Activated effector memory CD4-positive, alpha-beta T cell treated with Interleukin-2 at 50 U/mL for 16 hours (primary cell): ENCODE data around the gene BRAT1.

ENCODE experiments used
- DNase-seq: peaks from one replicate; pipeline ENCODE4 v3.0.0-alpha.2; 2020

BRAT1 gene

GRCh38 chr7:2522780-2523433 lies 32.4 kb downstream of the BRAT1 start:
- no peak for DNase-seq

DNA sequence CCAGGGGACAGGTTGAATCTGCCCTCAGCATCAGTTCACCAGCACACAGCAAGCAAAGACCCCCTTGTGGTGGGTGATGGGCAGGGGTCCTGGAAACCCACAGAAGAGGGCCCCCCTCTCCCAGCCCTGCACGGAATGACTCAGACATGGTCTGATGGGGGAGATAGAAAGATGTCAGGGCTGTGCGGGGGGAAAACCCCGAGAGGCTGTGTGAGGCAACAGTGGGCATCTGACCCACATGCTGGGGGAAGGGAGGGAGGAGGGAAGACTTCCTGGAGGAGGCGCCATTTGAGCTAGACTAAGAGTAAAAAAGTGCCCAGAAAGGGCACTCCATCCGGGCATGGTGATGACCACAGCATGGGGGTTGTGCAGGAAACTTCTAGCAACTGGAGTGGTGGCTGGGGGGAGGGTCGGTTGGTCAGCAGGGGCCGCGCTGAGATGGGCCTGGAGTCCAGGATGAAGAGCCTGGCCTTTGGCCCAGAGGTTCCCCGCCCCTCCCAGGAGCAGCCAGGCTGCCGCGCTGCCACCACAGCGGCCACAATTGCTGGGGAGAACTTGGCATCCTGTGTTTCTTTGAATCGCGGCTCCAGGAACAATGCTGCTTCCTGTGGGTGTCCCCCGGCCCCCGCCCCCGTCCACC lies 33.3 kb downstream of the BRAT1 start:
- DNase-seq: peak; percentile 66

GRCh38 chr7:2521341-2521745 lies 34.0 kb downstream of the BRAT1 start:
- DNase-seq: no peak

DNA sequence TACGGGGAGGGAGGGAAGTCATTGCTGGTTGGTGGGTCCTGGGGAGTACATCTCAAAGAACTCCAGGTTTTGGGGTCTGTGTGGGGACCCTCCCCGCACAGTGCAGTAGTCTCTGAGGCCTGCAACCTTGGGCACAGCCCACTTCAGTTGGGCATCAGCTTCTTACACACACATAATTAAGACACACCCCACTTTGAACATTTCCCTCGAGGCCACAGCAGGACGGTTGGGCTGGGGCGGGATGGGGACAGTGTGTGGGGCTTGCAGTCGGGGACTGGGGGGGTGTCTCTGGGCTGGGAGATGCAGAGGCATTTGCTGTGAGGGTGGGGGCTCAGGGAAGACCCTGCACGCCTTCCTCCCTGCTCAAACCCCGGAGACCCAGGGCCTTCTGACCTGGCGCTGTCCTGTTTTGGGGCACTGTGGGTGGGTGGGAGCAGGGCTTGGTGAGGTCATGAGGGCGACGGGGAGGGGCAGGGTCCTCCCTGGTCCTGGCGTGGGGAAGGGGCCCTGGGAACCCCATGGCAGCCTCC lies 34.5 kb downstream of the BRAT1 start:
- DNase-seq: no peak

GRCh38 chr7:2520131-2520760 lies 35.1 kb downstream of the BRAT1 start:
- no peak for DNase-seq

DNA sequence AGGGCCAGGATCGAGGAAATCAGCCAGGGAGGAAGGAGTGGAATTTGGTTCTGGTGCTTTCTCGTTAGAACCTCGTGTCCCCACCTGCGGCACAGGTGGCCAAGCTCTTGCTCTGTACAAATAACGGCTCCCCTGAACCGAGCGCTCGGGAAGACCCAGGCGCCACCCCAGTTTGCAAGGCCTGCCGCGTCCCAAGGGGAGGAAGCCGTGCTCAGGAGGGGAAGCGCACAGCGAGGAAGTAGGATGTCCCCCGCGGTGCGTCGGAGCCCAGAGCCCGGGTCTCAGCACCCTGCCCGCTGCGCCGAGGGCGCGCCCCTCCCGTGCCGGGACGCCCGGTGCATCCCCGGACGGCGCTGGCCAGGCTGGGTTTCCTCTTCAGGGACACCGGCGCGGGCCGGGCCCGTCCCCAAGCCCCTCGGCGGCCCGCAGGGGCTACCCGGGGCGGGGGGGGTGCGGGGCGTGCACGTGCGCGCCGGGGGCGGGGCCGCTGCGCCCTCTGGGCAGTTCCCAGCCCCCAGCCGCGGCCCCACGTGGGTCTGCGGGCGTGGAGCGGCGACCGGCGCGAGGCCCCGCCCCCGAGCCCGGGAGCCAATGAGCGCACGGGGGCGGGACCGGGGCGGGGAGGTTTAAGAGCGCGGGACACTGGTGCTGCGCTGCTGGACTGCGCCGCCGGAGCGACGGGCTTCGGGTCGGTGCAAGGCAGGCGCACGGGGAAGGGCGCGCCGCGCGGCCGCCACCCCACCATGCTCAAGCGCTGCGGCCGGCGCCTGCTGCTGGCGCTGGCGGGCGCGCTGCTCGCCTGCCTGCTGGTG lies 36.0 kb downstream of the BRAT1 start, which contains the start of gene LFNG:
TSS of gene LFNG (plus strand) at position 656 of the 812 bp plus-strand sequence. CDS start at position 744, 88 bp downstream.
- peak; percentile 78 for DNase-seq

- DNase-seq: no peak
These were observed 36.6 kb downstream of the BRAT1 start for GRCh38 chr7:2518737-2519118.

GRCh38 chr7:2517678-2518507 lies 37.4 kb downstream of the BRAT1 start:
- DNase-seq: no peak

DNA sequence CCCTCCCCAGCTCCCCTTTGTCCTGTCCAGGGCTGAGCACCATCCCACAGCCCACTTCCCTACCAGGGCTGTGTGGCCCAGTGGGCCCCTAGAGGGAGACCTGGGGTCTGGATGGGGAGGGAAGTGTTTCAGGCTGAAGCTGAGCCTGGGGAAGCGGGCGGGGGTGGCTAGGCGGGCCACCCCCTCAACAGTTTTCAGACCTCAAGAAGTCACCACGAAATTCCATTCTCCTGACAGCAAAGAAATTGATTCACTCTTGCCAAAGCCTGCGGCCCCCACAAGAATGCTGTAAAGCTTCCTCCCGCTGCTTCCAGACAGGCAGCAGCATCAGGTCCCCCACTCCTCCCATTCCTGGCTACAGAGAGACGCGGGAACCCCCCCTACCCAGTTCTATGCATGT lies 38.3 kb downstream of the BRAT1 start:
- DNase-seq: no peak

DNA sequence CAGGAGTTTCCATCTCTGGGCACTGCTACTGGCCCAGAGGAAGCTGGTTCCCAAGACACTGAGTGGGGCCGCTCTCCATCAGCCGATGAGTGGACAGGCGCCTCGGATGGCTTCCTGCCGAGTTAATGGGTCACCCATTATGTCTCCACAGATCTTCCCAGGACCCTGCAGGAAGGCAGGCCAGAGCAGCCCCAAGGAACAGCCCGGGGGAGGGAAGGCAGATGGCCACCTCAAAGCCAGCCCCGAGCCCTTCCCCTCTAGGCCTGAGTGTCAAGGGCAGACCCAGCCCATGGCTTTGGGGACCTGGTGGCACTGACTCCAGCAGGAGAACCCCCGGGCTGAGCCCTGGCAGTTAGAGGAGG lies 39.1 kb downstream of the BRAT1 start:
- DNase-seq: no peak

GRCh38 chr7:2515424-2516193 lies 39.7 kb downstream of the BRAT1 start:
- no peak for DNase-seq

- no peak for DNase-seq
These were observed 40.6 kb downstream of the BRAT1 start for GRCh38 chr7:2514473-2515423.

DNA sequence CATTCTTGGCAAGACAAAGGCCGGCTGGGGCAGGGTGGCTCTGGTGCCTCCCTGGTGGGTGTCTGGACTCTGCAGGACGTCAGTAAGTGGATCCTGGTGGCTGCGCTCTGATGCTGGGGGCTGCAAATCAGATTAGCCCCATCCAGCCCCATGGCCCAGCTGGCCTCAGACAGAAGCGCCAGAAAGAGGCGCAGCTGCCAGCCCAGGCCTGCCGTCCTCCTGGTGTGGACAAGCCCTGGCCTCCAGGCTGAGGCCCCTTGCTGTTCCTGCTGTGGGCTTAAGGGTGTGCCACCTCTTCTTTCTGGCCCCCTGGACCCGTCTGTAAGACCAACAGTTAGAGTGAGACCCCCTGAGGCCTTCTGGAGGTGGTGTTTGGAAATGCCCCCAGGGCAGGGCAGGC lies 41.6 kb downstream of the BRAT1 start:
- no peak for DNase-seq

DNA sequence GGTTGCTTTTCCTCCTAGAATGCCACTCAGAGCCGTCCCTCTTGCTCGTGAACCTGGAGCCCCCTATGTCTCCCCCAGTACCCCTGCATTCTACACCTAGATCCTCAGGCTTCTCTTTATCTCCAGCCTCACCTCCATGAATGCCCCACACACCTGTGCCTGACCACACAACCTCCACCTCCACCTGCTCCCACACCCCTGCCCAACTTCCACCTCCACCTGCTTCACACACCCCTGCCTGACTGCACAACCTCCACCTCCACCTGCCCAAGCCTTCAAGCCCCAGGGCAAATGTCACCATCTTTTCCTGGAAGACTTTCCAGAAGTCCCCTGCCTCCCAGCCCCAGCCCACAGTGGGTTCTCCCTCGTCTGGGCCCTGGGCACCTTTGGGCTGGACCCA lies 42.6 kb downstream of the BRAT1 start:
- no peak for DNase-seq

- DNase-seq: no peak
These were observed 43.1 kb downstream of the BRAT1 start for GRCh38 chr7:2512179-2512661.

DNA sequence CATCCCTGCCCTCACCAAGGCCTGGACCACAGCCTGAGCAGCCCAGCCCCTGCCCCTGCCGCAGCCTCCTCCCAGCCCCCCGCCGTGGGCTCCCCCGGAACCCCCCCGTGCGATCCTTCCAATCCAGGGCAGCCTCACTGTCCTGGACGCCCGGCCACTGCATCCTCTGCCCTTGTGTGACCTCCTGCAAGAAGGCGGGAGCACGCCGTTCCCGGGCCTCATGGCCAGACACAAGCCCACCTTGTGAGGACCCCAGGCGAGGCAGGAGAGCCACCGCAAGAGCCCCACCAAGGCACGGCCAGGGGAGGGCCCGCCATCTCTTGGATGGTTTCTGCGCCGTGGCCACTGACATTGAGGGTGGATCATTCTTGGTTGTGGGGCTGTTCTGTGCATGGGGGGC lies 43.6 kb downstream of the BRAT1 start:
- no peak for DNase-seq

- DNase-seq: peak; percentile 51
These were observed 44.2 kb downstream of the BRAT1 start for GRCh38 chr7:2510909-2511768.

DNA sequence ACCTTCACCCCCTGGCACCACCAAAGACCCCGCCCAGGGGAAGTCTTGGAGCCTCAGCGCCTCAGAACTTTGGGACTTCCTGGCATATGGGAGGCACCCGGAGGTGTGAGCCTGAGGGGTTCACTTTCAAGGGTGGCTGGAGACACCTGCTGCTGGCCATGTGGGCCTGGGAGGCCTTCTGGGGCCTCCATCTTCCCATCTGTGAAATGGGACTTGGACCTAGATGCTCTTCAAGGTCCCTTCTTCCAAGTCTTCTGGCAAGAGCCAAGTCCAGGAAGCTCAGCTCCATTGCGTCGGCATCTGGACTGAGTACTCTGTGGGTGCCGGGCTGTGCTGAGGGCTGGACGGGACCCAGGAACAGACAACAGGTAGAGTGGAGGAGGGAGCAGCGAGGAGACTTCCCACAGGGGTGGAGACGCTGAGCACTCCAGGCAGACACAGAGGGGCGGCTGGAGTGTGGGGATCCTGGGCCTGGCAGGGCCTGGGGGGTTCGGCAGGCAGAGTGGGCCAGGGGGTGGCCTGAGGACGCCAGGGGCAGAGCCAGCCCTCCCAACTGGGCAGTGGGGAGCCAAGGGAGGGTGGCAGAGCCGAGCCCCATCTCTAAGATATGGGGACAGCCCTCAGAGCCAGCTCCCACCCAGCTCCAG lies 45.1 kb downstream of the BRAT1 start:
- DNase-seq: no peak
